Liver (tissue), 9 donors: ENCODE data around the gene ELL. TPM values are rescaled to one million over a fixed set of nuclear protein-coding genes. Genes with fewer than 3 reads are reported as not detected.

Experiments
- DNase-seq: peaks from one replicate; pipeline ENCODE4 v3.0.0-alpha.2; 2017; ENCODE audit warnings: low spot score
- H3K27ac ChIP-seq, 2 donors: one replicate each; pipeline ENCODE4 v1.7.0; 2013; ENCODE audit warnings: inconsistent platforms in 2 of 2, low read length in 2 of 2, control low read depth in 1 of 2, low read depth in 1 of 2, mild to moderate bottlenecking in 1 of 2
- H3K27me3 ChIP-seq, 4 donors: one replicate each; pipeline versions ENCODE4 v1.6.1 to v1.7.0; 2013; ENCODE audit warnings: low read length in 3 of 4, inconsistent platforms in 1 of 4, mild to moderate bottlenecking in 1 of 4, moderate library complexity in 1 of 4; ENCODE audit not compliant: control insufficient read depth in 4 of 4, insufficient read depth in 4 of 4
- H3K36me3 ChIP-seq, 4 donors: one replicate each; pipeline versions ENCODE4 v1.6.1 to v1.7.0; 2013; ENCODE audit warnings: low read length in 3 of 4, mild to moderate bottlenecking in 3 of 4, low read depth in 1 of 4, moderate library complexity in 1 of 4; ENCODE audit not compliant: control insufficient read depth in 4 of 4, insufficient read depth in 3 of 4
- H3K4me1 ChIP-seq, 4 donors: one replicate each; pipeline versions ENCODE4 v1.6.1 to v1.7.0; 2013; ENCODE audit warnings: low read length in 3 of 4, mild to moderate bottlenecking in 3 of 4, moderate library complexity in 1 of 4; ENCODE audit not compliant: control insufficient read depth in 4 of 4, insufficient read depth in 4 of 4
- H3K4me3 ChIP-seq, 3 donors: one replicate each; pipeline versions ENCODE4 v1.6.1 to v1.7.0; 2013; ENCODE audit warnings: low read length in 3 of 3, control low read depth in 1 of 3, low read depth in 1 of 3, mild to moderate bottlenecking in 1 of 3
- H3K9ac ChIP-seq, 2 donors: one replicate each; pipeline ENCODE4 v1.7.0; 2013; ENCODE audit warnings: low read length in 2 of 2, mild to moderate bottlenecking in 2 of 2, moderate library complexity in 2 of 2, control low read depth in 1 of 2, low read depth in 1 of 2
- H3K9me3 ChIP-seq, 4 donors: one replicate each; pipeline versions ENCODE4 v1.6.1 to v1.7.0; 2013; ENCODE audit warnings: low read length in 3 of 4; ENCODE audit not compliant: control insufficient read depth in 4 of 4
- EGR1 ChIP-seq, 2 donors: IDR thresholded peaks; 2 replicates each; pipeline ENCODE4 v1.6.1; 2016 to 2018; ENCODE audit warnings: antibody characterized with exemption in 2 of 2, low read depth in 2 of 2
- FOXA1 ChIP-seq: IDR thresholded peaks from 2 replicates; pipeline ENCODE4 v1.6.1; 2016; ENCODE audit warnings: antibody characterized with exemption
- HNF4A ChIP-seq, 2 donors: conservative IDR thresholded peaks; 2 replicates each; pipeline ENCODE4 v1.6.1; 2016; ENCODE audit warnings: antibody characterized with exemption in 2 of 2, mild to moderate bottlenecking in 2 of 2
- HNF4G ChIP-seq: IDR thresholded peaks from 2 replicates; pipeline ENCODE4 v1.6.1; 2016; ENCODE audit warnings: antibody characterized with exemption
- JUND ChIP-seq, 2 donors: IDR thresholded peaks; 2 replicates each; pipeline ENCODE4 v1.6.1; 2016; ENCODE audit warnings: antibody characterized with exemption in 2 of 2
- RAD21 ChIP-seq, 2 donors: IDR thresholded peaks; 2 replicates each; pipeline ENCODE4 v1.6.1; 2016; ENCODE audit warnings: antibody characterized with exemption in 2 of 2, mild to moderate bottlenecking in 2 of 2
- SP1 ChIP-seq: IDR thresholded peaks from 2 replicates; pipeline ENCODE4 v1.6.1; 2018; ENCODE audit warnings: antibody characterized with exemption, mild to moderate bottlenecking
- TAF1 ChIP-seq: conservative IDR thresholded peaks from 2 replicates; pipeline ENCODE4 v1.6.1; 2016; ENCODE audit warnings: antibody characterized with exemption, mild to moderate bottlenecking
- YY1 ChIP-seq: IDR thresholded peaks from 2 replicates; pipeline ENCODE4 v1.6.1; 2016; ENCODE audit warnings: antibody characterized with exemption, mild to moderate bottlenecking
- ZBTB33 ChIP-seq: IDR thresholded peaks from 2 replicates; pipeline ENCODE4 v1.6.1; 2016; ENCODE audit warnings: antibody characterized with exemption
- WGBS: extraction: QIAGEN DNeasy Blood & Tissue Kit; methylation state at CpG from one replicate; pipeline ENCODE4 v1.1.7; 2013; 5-methylcytosine and 5-hydroxymethylcytosine counted together
- polyA plus RNA-seq, 2 donors: library from polyadenylated mRNA; stranded (reverse) in 1 of 2; unstranded in 1 of 2; fragments of 200-250 nt in 1 of 2; fragments of >200 nt in 1 of 2; fragmentation: Nextera tagmentation in 1 of 2; extraction: Ambion mirVana in 1 of 2; gene quantifications; one replicate each; pipeline versions ENCODE4 v1.2.1 to v1.2.3, GENCODE V29; 2013 to 2015
- total RNA-seq, 2 donors: library from RNA; depleted of rRNA; stranded (reverse); fragments of >200 nt; gene quantifications; one replicate each; pipeline ENCODE4 v1.2.3, GENCODE V29; 2014
- TF ChIP-seq, protein P1 (sequence below): IDR thresholded peaks from 2 replicates; pipeline ENCODE4 v1.6.1; 2016; ENCODE audit warnings: antibody characterized with exemption
- TF ChIP-seq, protein P2 (sequence below): fragments of 150-350 bp; IDR thresholded peaks from 2 replicates; pipeline ENCODE4 v1.5.1; 2017; ENCODE audit warnings: improper control_type of control experiment, low read depth, low read length; ENCODE audit not compliant: missing input control
- TF ChIP-seq, protein P3 (sequence below): IDR thresholded peaks from 2 replicates; pipeline ENCODE4 v1.6.1; 2016; ENCODE audit warnings: antibody characterized with exemption, mild to moderate bottlenecking
- TF ChIP-seq, protein P4 (sequence below): IDR thresholded peaks from 2 replicates; pipeline ENCODE4 v1.6.1; 2016; ENCODE audit warnings: antibody characterized with exemption
- donor health status: healthy.
- donor health status: healthy.
- donor health status: healthy.
- donor health status: healthy.
- donor health status: healthy.

ELL gene
- total and polyA plus RNA-seq, 4 donors, result 4.5 to 10.5 (median 6.6) TPM

- Histone ChIP-seq H3K9me3 (no peaks in the 10 kb centered on the region), H3K4me1 (peaks cover 0 to 17% (median 13%) of the 10 kb centered on the region in 4 donors), H3K4me3 (no peak overlapping the region), H3K36me3 (peaks cover 12 to 52% (median 28%) of the 10 kb centered on the region in 4 donors), H3K9ac (no peak overlapping the region), H3K27me3 (no peaks in the 10 kb centered on the region), H3K27ac (no peak overlapping the region)
- no peak for DNase-seq
- 89% methylated on average over 34 of the region's 34 CpGs for WGBS
- TF ChIP-seq FOXA1 (no peak), ZBTB33 (no peak), EGR1 (IDR thresholded peaks at IDR 0.05; ENCODE audit: low read depth in 2 of 2) (no peak), SP1 (no peak), HNF4G (no peak), TAF1 (no peak), YY1 (no peak), RAD21 (IDR thresholded peaks at IDR 0.05) (no peak), HNF4A (conservative IDR thresholded peaks at IDR 0.05) (no peak), JUND (IDR thresholded peaks at IDR 0.05) (no peak)
- TF ChIP-seq, protein P1, sequence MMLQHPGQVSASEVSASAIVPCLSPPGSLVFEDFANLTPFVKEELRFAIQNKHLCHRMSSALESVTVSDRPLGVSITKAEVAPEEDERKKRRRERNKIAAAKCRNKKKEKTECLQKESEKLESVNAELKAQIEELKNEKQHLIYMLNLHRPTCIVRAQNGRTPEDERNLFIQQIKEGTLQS, result no peak
- TF ChIP-seq, protein P2, sequence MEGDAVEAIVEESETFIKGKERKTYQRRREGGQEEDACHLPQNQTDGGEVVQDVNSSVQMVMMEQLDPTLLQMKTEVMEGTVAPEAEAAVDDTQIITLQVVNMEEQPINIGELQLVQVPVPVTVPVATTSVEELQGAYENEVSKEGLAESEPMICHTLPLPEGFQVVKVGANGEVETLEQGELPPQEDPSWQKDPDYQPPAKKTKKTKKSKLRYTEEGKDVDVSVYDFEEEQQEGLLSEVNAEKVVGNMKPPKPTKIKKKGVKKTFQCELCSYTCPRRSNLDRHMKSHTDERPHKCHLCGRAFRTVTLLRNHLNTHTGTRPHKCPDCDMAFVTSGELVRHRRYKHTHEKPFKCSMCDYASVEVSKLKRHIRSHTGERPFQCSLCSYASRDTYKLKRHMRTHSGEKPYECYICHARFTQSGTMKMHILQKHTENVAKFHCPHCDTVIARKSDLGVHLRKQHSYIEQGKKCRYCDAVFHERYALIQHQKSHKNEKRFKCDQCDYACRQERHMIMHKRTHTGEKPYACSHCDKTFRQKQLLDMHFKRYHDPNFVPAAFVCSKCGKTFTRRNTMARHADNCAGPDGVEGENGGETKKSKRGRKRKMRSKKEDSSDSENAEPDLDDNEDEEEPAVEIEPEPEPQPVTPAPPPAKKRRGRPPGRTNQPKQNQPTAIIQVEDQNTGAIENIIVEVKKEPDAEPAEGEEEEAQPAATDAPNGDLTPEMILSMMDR, result no peak
- TF ChIP-seq, protein P3, sequence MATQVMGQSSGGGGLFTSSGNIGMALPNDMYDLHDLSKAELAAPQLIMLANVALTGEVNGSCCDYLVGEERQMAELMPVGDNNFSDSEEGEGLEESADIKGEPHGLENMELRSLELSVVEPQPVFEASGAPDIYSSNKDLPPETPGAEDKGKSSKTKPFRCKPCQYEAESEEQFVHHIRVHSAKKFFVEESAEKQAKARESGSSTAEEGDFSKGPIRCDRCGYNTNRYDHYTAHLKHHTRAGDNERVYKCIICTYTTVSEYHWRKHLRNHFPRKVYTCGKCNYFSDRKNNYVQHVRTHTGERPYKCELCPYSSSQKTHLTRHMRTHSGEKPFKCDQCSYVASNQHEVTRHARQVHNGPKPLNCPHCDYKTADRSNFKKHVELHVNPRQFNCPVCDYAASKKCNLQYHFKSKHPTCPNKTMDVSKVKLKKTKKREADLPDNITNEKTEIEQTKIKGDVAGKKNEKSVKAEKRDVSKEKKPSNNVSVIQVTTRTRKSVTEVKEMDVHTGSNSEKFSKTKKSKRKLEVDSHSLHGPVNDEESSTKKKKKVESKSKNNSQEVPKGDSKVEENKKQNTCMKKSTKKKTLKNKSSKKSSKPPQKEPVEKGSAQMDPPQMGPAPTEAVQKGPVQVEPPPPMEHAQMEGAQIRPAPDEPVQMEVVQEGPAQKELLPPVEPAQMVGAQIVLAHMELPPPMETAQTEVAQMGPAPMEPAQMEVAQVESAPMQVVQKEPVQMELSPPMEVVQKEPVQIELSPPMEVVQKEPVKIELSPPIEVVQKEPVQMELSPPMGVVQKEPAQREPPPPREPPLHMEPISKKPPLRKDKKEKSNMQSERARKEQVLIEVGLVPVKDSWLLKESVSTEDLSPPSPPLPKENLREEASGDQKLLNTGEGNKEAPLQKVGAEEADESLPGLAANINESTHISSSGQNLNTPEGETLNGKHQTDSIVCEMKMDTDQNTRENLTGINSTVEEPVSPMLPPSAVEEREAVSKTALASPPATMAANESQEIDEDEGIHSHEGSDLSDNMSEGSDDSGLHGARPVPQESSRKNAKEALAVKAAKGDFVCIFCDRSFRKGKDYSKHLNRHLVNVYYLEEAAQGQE, result no peak
- TF ChIP-seq, protein P4, sequence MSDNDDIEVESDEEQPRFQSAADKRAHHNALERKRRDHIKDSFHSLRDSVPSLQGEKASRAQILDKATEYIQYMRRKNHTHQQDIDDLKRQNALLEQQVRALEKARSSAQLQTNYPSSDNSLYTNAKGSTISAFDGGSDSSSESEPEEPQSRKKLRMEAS, result no peak
These were observed 75.6 kb downstream of the ELL start for GRCh38 chr19:18446145-18446810.
